Endometrial microvascular endothelial cells (primary cell): ENCODE measurements around the gene TTC39C. TPM values are rescaled to one million over a fixed set of nuclear protein-coding genes. Genes with fewer than 3 reads are reported as not detected.

ENCODE experiments used
- in situ Hi-C: cut with HindIII; loops from 2 replicates; pipeline ENCODE4 v1.10.0; 2017; ENCODE audit warnings: low sequenced_read_pairs, low pct_unique_long_range_greater_than_20kb; ENCODE audit errors: inconsistent ontology term
- total RNA-seq: library from RNA; depleted of rRNA; stranded (reverse); fragments of >200 nt; gene quantifications from one replicate; pipeline ENCODE4 v1.2.3, GENCODE V29; 2015; ENCODE audit errors: inconsistent ontology term

TTC39C gene
- total RNA-seq, 1 donor from 2014 or later, result 5.8 TPM

GRCh38 chr18:24160086-24160485, 145.5 kb downstream of the TTC39C start:
- in situ Hi-C loops, result no loop called here

- in situ Hi-C loops, result no loop called here
Observed at GRCh38 chr18:24161304-24161703, 146.8 kb downstream of the TTC39C start.

GRCh38 chr18:24168496-24168895, 153.9 kb downstream of the TTC39C start:
- in situ Hi-C loops, result no loop called here

GRCh38 chr18:24170360-24170759, 155.8 kb downstream of the TTC39C start:
- in situ Hi-C loops, result no loop called here

GRCh38 chr18:24173997-24174396, 159.4 kb downstream of the TTC39C start:
- in situ Hi-C loops, result no loop called here

GRCh38 chr18:24176727-24177416, 162.3 kb downstream of the TTC39C start:
- in situ Hi-C loops, result no loop called here

GRCh38 chr18:24177499-24178133, 163.1 kb downstream of the TTC39C start:
- in situ Hi-C loops, result no loop called here

- in situ Hi-C loops, result no loop called here
Observed at GRCh38 chr18:24180048-24180447, 165.5 kb downstream of the TTC39C start.

- in situ Hi-C loops, result no loop called here
Observed at GRCh38 chr18:24181806-24182205, 167.3 kb downstream of the TTC39C start.

Other genes with a start within 250 kb of the TTC39C start
- gene CABYR, start 124.3 kb downstream of the TTC39C start, total RNA-seq, result 12.5 TPM